Measurements from ENCODE around the gene SERPINB8.

The SERPINB8 gene

GRCh38 chr18:63964908-63965307 is 5.0 kb upstream of the SERPINB8 start:
- DNase-seq (ENCODE audit: low spot score) (no peak), FAIRE-seq (no peak)

DNA sequence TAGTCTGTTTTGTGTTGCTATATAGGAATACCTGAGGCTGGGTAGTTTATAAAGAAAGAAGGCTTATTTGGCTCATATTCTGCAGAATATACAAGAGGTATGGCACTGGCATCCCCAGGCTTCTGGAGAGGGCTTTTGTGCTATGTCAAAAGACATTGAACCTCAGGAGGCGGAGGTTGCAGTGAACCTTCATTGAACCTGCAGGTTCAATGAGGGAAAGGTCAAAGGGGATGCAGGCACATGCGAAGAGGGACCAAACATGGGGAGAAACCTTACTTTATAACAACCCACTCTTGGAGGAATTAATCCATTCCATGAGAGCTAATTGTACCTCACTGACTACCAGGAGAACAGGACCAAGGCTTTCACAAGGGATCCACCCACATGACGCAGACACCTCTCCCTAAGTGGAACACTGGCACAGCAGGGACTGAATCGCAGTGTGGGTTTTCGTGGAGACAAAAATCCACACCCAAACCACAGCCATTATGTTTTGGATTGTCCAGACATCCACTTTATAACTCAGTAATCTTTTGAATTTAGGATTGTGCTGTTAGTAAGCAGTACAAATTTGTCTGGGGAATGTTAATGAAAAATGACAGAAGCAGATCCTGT is 4.1 kb upstream of the SERPINB8 start:
- DNase-seq (ENCODE audit: low spot score): no peak
- FAIRE-seq: no peak

- no peak for FAIRE-seq
- no peak for DNase-seq (ENCODE audit: low spot score)
Observed at GRCh38 chr18:63970809-63971205, 926 bp downstream of the SERPINB8 start.

DNA sequence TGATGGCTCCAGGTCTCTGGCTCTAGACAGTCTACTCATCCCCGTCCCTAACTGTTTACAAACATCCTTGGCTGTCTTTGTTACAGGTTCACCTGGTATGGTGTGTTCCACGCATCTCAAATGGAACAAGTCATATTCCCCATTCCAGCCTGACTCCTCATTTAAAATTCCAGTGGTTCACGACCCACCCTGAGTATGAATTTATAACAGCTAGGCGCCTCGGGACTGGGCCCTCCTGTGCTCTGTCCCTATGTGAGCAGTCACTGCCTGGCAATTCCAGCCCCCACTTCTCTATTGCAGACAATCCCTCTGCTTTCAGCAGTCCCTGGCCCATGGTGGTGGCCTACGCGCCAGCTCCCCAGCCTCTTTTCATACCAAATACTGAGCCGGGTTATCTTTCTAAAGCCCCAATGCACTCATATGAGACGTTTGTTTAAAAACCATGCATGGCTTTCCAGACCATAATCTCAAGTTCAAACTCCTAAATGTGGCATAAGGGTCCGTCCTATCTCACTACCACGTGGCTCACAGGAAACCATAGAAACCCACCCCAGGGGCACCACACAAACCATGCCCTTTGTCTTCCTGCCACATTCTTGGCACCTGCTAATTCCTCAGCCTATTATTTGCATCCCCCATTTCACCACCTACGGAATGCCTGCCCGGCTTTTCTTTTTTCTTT is 1.6 kb downstream of the SERPINB8 start:
- FAIRE-seq (no peak), DNase-seq (ENCODE audit: low spot score) (no peak)

GRCh38 chr18:63972002-63972376 is 2.1 kb downstream of the SERPINB8 start:
- DNase-seq (ENCODE audit: low spot score) (no peak), FAIRE-seq (no peak)

GRCh38 chr18:63974991-63975390 is 5.1 kb downstream of the SERPINB8 start:
- no peak for FAIRE-seq
- no peak for DNase-seq (ENCODE audit: low spot score)

- no peak for DNase-seq (ENCODE audit: low spot score)
- FAIRE-seq: no peak
Observed at GRCh38 chr18:63975628-63976027, 5.7 kb downstream of the SERPINB8 start.

- no peak for DNase-seq (ENCODE audit: low spot score)
- no peak for FAIRE-seq
Observed at GRCh38 chr18:63977040-63977439, 7.2 kb downstream of the SERPINB8 start.

- FAIRE-seq (no peak), DNase-seq (ENCODE audit: low spot score) (peak; percentile 23)
Observed at GRCh38 chr18:63979409-63979920, 9.6 kb downstream of the SERPINB8 start.

DNA sequence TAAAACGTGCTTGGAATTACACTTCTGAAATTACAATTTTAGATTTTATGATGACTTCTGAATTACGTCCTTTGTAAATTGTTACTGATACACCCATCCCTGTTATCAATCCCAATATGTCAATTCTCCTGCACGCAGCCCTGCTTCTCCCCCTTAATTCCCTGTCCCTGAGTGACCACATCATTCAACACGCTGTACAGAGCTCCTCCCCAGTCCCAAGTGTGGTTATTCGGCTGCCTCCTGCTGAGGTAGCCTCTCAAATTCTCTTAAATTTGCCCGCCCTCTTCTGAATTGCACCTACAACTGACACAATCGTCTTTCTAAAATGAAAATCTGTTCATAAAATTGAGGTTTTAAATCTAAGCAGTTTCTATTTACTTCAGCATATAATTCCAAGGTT is 10.1 kb downstream of the SERPINB8 start:
- DNase-seq (ENCODE audit: low spot score) (no peak), FAIRE-seq (no peak)

DNA sequence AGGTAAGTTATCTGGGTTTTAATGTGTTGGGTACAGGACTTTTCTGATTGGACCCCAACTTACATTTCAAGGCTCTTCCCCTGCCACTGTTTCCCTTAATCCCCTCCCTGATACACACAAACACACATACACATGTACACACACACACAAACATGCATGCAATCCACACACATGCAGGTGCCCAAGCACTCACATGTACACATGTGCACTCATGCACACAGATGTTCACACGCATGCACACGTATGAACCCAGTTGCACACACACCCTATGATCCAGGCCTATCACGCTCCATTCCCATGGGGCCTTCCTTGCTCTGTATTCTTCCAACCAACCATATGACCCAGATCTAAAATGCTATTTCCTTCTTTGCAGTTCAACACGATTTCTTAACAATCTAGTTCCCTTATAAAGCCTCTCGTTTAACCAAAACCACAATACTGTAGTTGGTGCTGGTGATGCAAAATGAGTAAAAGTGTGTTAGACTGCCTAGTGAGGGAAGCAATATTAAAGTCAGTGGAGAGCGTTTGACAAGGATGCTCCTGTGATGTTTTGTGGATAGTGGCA is 11.1 kb downstream of the SERPINB8 start:
- no peak for FAIRE-seq
- no peak for DNase-seq (ENCODE audit: low spot score)

GRCh38 chr18:63981719-63982118 is 11.8 kb downstream of the SERPINB8 start:
- no peak for FAIRE-seq

DNA sequence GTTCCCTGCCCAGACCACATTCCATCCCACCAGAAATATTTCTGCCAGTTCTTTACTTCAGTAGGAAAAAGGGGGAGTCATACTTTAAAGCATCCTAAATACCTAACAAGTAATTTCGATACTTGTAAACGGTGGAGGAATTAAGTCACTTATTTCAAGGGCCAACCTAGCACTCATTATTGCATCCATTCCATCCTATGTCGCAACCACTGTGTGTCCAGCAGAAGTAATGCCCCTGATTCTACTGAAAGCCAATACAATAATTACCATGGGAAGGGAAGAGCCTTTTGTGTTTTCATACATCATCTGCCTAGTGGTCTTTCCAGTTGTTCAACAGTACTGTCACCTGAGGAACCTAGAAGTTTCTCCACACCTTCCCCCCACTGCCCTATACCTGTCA is 12.5 kb downstream of the SERPINB8 start:
- DNase-seq (ENCODE audit: low spot score): no peak
- no peak for FAIRE-seq

More at GRCh38 chr18:63981719-63982118, 11.8 kb downstream of the SERPINB8 start:
- DNase-seq (ENCODE audit: low spot score): no peak

- DNase-seq (ENCODE audit: low spot score) (no peak), FAIRE-seq (no peak)
Observed at GRCh38 chr18:63986885-63987284, 17.0 kb downstream of the SERPINB8 start.

GRCh38 chr18:63987743-63988142 is 17.9 kb downstream of the SERPINB8 start:
- FAIRE-seq (no peak), DNase-seq (ENCODE audit: low spot score) (no peak)

DNA sequence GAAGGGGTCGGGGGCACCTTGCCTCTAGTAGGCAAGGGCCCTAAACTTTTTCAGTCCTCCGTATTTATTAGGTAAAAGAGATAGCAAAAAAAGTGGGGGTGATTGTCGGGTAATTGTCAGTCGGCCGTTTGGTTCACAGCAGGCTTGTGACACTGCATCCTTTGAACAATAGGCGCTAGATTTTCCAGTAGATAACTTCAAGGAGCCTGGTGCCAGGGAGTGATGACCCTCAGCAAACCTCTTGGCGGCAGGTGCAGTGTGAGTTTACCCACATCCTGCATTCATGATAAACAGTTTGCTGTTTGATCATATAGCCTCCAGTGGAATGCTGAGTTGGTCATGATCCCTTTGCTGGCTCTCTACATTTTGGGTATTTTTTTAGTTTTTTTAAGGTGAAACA is 22.9 kb downstream of the SERPINB8 start:
- DNase-seq (ENCODE audit: low spot score) (no peak), FAIRE-seq (no peak)

- peak; percentile 29 for DNase-seq (ENCODE audit: low spot score)
- FAIRE-seq: no peak
Observed at GRCh38 chr18:63994783-63995399, 25.0 kb downstream of the SERPINB8 start.

- FAIRE-seq (no peak), DNase-seq (ENCODE audit: low spot score) (no peak)
Observed at GRCh38 chr18:63997041-63997440, 27.2 kb downstream of the SERPINB8 start.

GRCh38 chr18:63997606-63998005 is 27.7 kb downstream of the SERPINB8 start:
- FAIRE-seq (no peak), DNase-seq (ENCODE audit: low spot score) (no peak)

GRCh38 chr18:63999871-64000270 is 30.0 kb downstream of the SERPINB8 start:
- no peak for FAIRE-seq
- DNase-seq (ENCODE audit: low spot score): no peak

- FAIRE-seq: no peak
- DNase-seq (ENCODE audit: low spot score): no peak
Observed at GRCh38 chr18:64002581-64002980, 32.7 kb downstream of the SERPINB8 start.

DNA sequence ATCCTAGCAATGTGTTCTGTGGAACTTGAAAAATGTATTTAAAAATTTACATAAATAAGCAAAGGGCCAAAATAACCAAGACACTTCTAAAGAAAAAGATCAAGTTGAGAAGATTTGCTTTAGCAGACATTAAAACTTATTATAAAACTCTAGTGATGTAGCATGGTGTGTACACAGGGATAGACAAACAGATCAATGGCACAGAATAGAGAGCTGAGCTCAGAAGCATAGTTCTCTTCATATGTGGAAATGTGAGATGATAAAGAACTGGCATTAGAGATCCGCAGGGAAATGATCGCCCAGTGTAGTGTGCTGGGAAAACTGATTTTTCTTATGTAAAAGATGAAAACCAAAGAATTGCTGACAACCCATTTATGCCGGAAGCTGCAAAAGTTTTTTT is 39.4 kb downstream of the SERPINB8 start:
- no peak for DNase-seq (ENCODE audit: low spot score)
- no peak for FAIRE-seq
